CD8-positive, alpha-beta memory T cell (primary cell): ENCODE data around the gene GRIK4. TPM values are rescaled to one million over a fixed set of nuclear protein-coding genes. Genes with fewer than 3 reads are reported as not detected.

Experiments used
- CTCF ChIA-PET: fragments of 350-600 bp; sonication (Branson Sonifier 250); formaldehyde crosslinking; loops from one replicate; lab custom pipeline; 2021; ENCODE audit warnings: antibody characterized with exemption; lab: Charles Lee
- POLR2A ChIA-PET: fragments of 350-600 bp; sonication (Branson Sonifier 250); formaldehyde crosslinking; loops from one replicate; lab custom pipeline; 2021; ENCODE audit warnings: antibody characterized with exemption; lab: Charles Lee
- DNase-seq, 5 donors: peaks; one replicate each; pipeline versions ENCODE4 v3.0.0 to v3.0.0-alpha.2; 2020 to 2022; ENCODE audit warnings: mixed read lengths in 1 of 5
- H3K27ac ChIP-seq: one replicate; pipeline ENCODE4 v1.7.0; 2013; ENCODE audit warnings: low read depth, mild to moderate bottlenecking, low read length, moderate library complexity
- H3K27me3 ChIP-seq: 2 replicates; pipeline ENCODE4 v1.7.0; 2013; ENCODE audit warnings: low read length, mild to moderate bottlenecking; ENCODE audit not compliant: insufficient read depth, poor library complexity, severe bottlenecking
- H3K36me3 ChIP-seq: 2 replicates; pipeline ENCODE4 v1.7.0; 2013; ENCODE audit warnings: mild to moderate bottlenecking, low read length, moderate library complexity; ENCODE audit not compliant: insufficient read depth
- H3K4me1 ChIP-seq: 2 replicates; pipeline ENCODE4 v1.7.0; 2013; ENCODE audit warnings: mild to moderate bottlenecking, low read length, moderate library complexity; ENCODE audit not compliant: insufficient read depth
- H3K4me3 ChIP-seq: 2 replicates; pipeline ENCODE4 v1.7.0; 2013; ENCODE audit warnings: mild to moderate bottlenecking, low read length
- H3K9me3 ChIP-seq: 2 replicates; pipeline ENCODE4 v1.7.0; 2013; ENCODE audit warnings: mild to moderate bottlenecking, low read length
- H3K27ac Mint-ChIP-seq, 8 donors: one replicate each; pipeline ENCODE4 v1.8.0; 2020 to 2021; ENCODE audit warnings: mixed read lengths in 8 of 8, mild to moderate bottlenecking in 6 of 8, inconsistent platforms in 3 of 8, moderate library complexity in 3 of 8
- H3K27me3 Mint-ChIP-seq, 2 donors: one replicate each; pipeline ENCODE4 v1.8.0; 2020 to 2021; ENCODE audit warnings: mixed read lengths in 2 of 2, mild to moderate bottlenecking in 1 of 2, moderate library complexity in 1 of 2
- H3K36me3 Mint-ChIP-seq, 3 donors: one replicate each; pipeline ENCODE4 v1.8.0; 2020 to 2021; ENCODE audit warnings: mixed read lengths in 3 of 3, inconsistent platforms in 1 of 3, mild to moderate bottlenecking in 1 of 3
- H3K4me1 Mint-ChIP-seq, 3 donors: one replicate each; pipeline ENCODE4 v1.8.0; 2020 to 2021; ENCODE audit warnings: mixed read lengths in 3 of 3, inconsistent platforms in 1 of 3, mild to moderate bottlenecking in 1 of 3
- H3K4me3 Mint-ChIP-seq, 7 donors: one replicate each; pipeline ENCODE4 v1.8.0; 2020 to 2021; ENCODE audit warnings: mixed read lengths in 7 of 7, mild to moderate bottlenecking in 6 of 7, moderate library complexity in 4 of 7, inconsistent platforms in 2 of 7
- H3K9me3 Mint-ChIP-seq, 5 donors: one replicate each; pipeline ENCODE4 v1.8.0; 2020 to 2022; ENCODE audit warnings: mixed read lengths in 5 of 5, mild to moderate bottlenecking in 3 of 5, moderate library complexity in 2 of 5, inconsistent platforms in 1 of 5
- polyA plus RNA-seq: library from polyadenylated mRNA; unstranded; fragments of 300-500 nt; fragmentation: Illumina TruSeq; gene quantifications from one replicate; pipeline ENCODE4 v1.2.3, GENCODE V29; 2021
- total RNA-seq, 2 experiments: library from RNA; stranded (reverse); gene quantifications; one replicate each; pipeline ENCODE4 v1.2.3, GENCODE V29; 2021

The GRIK4 gene
- total and polyA plus RNA-seq, 3 experiments from 2014 or later, result 0.07 TPM; not detected in 2

DNA sequence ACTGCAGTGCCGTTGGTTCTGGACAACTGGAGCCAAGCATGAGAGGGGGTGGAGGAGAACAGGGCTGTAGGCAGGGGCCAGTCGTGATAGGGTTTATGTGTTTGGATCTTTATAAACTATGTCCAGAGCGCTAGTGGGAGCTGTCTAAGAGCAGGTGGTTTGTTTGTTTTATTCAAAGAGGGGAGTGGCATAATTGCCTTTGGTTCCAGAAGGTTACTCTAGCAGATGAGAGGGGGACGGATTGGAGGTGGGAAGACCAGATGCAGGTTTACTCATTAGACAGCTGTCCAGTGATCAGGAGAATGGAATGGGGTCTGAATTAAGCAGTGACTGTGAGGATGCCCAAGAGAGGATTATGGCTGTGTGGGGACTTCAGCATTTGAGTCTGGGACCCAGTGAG lies 403.1 kb downstream of the GRIK4 start:
- no peak overlapping the region for H3K4me3 Mint-ChIP-seq
- ChIA-PET CTCF (no interaction called here), POLR2A (no interaction called here)
- no peaks in the 10 kb centered on the region for H3K27me3 ChIP-seq
- peaks cover 0 to 20% (median 0%) of the 10 kb centered on the region in 3 donors for H3K4me1 Mint-ChIP-seq
- H3K4me3 ChIP-seq, result no peak overlapping the region
- H3K27ac ChIP-seq, result no peak overlapping the region
- H3K4me1 ChIP-seq, result no peaks in the 10 kb centered on the region
- no peaks in the 10 kb centered on the region for H3K36me3 Mint-ChIP-seq
- DNase-seq, result no peak
- no peaks in the 10 kb centered on the region for H3K9me3 Mint-ChIP-seq
- H3K27me3 Mint-ChIP-seq, result peaks cover 3 to 12% of the 10 kb centered on the region in 2 donors
- H3K36me3 ChIP-seq, result no peaks in the 10 kb centered on the region
- H3K9me3 ChIP-seq, result no peaks in the 10 kb centered on the region
- H3K27ac Mint-ChIP-seq, result no peak overlapping the region

DNA sequence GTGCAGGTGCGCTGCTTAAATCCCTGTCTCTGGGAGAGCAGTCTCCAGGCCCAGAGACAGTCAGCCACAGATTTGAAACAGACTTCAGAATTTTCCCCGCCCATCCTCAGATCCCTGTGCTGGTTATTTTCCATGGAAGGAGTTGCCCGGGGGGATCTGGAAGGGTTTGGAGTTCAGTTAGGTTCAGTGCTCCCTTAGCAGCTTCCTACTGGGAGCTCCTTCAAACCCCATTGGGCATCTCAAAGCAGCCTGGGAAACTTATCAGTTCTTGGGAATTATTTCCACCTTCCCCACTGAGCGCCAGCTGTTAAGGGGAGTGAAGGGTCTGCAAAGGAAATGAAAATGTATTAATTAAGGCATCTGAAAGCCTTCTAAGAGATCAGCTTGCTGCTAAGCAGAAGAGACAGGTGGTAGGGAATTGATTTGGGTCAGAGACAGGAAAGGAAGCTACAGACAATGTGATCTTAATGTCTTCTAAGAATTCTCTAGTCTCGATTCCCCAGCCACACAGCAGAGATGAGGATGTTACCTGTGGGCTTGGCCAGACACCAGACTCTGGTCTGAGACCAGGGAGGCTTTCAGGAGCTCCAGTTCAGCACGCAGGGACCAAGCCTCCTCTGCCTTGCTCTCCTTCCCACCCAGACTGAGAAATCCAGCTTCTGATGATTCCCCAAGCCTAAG lies 406.2 kb downstream of the GRIK4 start:
- Mint-ChIP-seq H3K4me3 (no peak overlapping the region), H3K36me3 (no peaks in the 10 kb centered on the region), H3K9me3 (no peaks in the 10 kb centered on the region), H3K27me3 (peaks cover 1 to 6% of the 10 kb centered on the region in 2 donors), H3K4me1 (peaks cover 0 to 6% (median 0%) of the 10 kb centered on the region in 3 donors), H3K27ac (no peak overlapping the region)
- H3K4me3 ChIP-seq, result no peak overlapping the region
- H3K4me1 ChIP-seq, result no peaks in the 10 kb centered on the region
- POLR2A ChIA-PET, result no interaction called here
- no peak overlapping the region for H3K27ac ChIP-seq
- H3K9me3 ChIP-seq, result no peaks in the 10 kb centered on the region
- no peak for DNase-seq
- H3K27me3 ChIP-seq, result no peaks in the 10 kb centered on the region
- CTCF ChIA-PET, result no interaction called here
- no peaks in the 10 kb centered on the region for H3K36me3 ChIP-seq

DNA sequence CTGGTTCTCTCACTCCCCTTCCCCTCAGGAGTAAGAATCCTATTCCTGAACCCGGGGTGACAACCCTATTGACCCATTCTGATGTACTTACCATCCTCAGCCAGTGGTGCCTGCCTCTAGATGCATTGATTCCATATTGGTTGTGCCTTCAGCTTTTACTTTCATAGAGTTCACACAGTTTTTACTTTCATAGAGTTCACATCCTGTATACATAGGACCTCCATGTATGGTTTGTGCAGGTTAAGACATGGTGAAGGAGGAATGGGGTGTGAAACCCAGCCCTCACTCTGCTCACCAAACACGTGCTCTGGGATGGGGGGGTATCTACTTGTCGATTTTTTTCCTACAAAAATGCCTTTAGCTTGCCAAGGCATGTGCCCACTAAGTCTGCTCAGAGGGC lies 406.7 kb downstream of the GRIK4 start:
- peaks cover 1 to 6% of the 10 kb centered on the region in 2 donors for H3K27me3 Mint-ChIP-seq
- CTCF ChIA-PET, result no interaction called here

DNA sequence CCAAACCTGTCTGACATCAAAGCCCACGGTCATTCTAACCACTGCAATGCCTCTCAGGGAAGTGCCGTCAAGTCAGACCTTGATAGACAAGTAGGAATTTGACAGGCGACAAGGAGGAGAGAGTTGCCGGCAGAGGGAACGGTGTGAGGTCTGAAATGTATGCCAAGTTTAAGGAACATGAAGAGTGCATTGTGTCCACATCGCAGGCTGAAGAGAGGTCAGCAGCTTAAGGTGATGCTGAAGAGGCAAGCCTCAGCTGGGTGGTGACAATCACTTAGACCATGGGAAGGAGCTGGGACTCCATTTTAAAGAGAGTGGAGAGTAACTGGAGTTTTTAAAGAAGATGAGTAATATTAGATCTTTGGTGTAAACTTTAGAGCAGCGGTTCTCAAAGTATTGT lies 407.5 kb downstream of the GRIK4 start:
- Histone ChIP-seq H3K36me3 (no peaks in the 10 kb centered on the region), H3K27me3 (no peaks in the 10 kb centered on the region), H3K27ac (no peak overlapping the region), H3K4me1 (no peaks in the 10 kb centered on the region), H3K9me3 (no peaks in the 10 kb centered on the region), H3K4me3 (no peak overlapping the region)
- Mint-ChIP-seq H3K4me3 (no peak overlapping the region), H3K36me3 (no peaks in the 10 kb centered on the region), H3K27ac (no peak overlapping the region), H3K4me1 (peaks cover 0 to 6% (median 0%) of the 10 kb centered on the region in 3 donors), H3K27me3 (peaks cover 1 to 6% of the 10 kb centered on the region in 2 donors), H3K9me3 (no peaks in the 10 kb centered on the region)
- ChIA-PET CTCF (interaction anchor here (1.3 kb wide), 1 partner anchor 14 kb away, joined by 3 read pairs; no protein-coding TSS in a partner anchor), POLR2A (no interaction called here)
- no peak for DNase-seq

More for the DNA sequence above, 406.7 kb downstream of the GRIK4 start:
- Mint-ChIP-seq H3K27ac (no peak overlapping the region), H3K4me3 (no peak overlapping the region), H3K36me3 (no peaks in the 10 kb centered on the region), H3K4me1 (peaks cover 0 to 6% (median 0%) of the 10 kb centered on the region in 3 donors), H3K9me3 (no peaks in the 10 kb centered on the region)
- Histone ChIP-seq H3K27me3 (no peaks in the 10 kb centered on the region), H3K4me1 (no peaks in the 10 kb centered on the region), H3K4me3 (no peak overlapping the region), H3K9me3 (no peaks in the 10 kb centered on the region), H3K27ac (no peak overlapping the region), H3K36me3 (no peaks in the 10 kb centered on the region)
- no peak for DNase-seq
- POLR2A ChIA-PET, result no interaction called here

DNA sequence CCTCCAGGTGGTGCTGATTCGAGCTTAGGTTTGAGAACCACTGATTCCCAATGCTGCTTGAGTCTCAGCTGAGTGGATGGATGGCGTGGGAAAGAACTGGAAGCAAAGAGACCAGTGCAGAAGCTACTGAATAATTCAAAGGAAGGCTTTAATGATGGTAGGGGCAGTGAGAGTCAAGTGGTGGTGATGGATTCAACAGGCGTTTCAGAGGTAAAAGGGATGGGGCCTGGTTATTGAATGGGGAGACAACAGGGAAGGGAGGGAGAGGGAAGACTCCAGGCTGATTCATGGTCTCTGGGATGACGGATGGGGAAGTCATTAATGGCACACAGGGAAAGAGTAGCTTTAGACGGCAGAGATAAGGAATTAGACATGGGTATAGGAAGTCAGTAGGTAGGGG lies 408.0 kb downstream of the GRIK4 start:
- Mint-ChIP-seq H3K27ac (no peak overlapping the region), H3K27me3 (peaks cover 1 to 2% of the 10 kb centered on the region in 2 donors), H3K9me3 (no peaks in the 10 kb centered on the region), H3K36me3 (no peaks in the 10 kb centered on the region), H3K4me1 (peaks cover 0 to 6% (median 0%) of the 10 kb centered on the region in 3 donors), H3K4me3 (no peak overlapping the region)
- Histone ChIP-seq H3K27me3 (no peaks in the 10 kb centered on the region), H3K4me3 (no peak overlapping the region), H3K36me3 (no peaks in the 10 kb centered on the region), H3K9me3 (no peaks in the 10 kb centered on the region), H3K4me1 (no peaks in the 10 kb centered on the region), H3K27ac (no peak overlapping the region)
- ChIA-PET CTCF (interaction anchor here (1.3 kb wide), 1 partner anchor 13 kb away, joined by 3 read pairs; no protein-coding TSS in a partner anchor), POLR2A (no interaction called here)
- DNase-seq, result no peak

DNA sequence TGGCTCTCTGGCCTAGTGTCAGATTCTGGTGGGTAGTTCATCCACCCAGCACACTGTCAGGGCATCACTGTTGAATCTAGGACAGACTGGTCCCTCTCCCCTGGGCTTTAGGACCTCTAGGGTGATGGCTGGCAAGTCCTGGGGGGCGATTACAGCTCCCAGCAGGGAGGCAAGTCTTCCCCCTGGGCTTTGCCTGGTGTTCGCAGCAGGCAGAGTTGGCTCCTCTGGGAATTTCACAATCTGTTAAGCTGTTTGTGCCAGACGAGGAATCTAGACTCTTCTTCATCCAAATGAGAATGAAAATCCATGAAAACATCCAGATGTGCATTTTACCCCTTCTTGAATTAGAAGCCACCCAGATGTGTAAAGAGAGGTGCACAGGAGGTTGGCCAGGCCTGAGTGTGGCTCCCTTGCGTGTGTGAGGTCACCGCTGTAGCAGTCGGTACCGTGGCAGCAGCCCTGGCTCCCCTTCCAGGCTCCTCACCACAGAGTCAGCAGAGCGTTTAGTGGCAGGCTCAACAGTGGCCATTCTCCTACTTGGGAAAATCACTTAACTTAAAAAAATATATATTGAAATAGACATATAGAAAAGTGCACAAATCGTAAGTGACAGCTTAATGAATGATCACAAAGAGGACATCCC lies 412.4 kb downstream of the GRIK4 start:
- Histone ChIP-seq H3K9me3 (no peaks in the 10 kb centered on the region), H3K36me3 (no peaks in the 10 kb centered on the region), H3K4me1 (no peaks in the 10 kb centered on the region), H3K4me3 (no peak overlapping the region), H3K27me3 (no peaks in the 10 kb centered on the region), H3K27ac (no peak overlapping the region)
- Mint-ChIP-seq H3K36me3 (no peaks in the 10 kb centered on the region), H3K4me1 (no peaks in the 10 kb centered on the region), H3K4me3 (no peak overlapping the region), H3K27ac (peak overlapping the region in 1 of 8 donors; percentile 83), H3K27me3 (no peaks in the 10 kb centered on the region), H3K9me3 (no peaks in the 10 kb centered on the region)
- POLR2A ChIA-PET, result no interaction called here
- no peak for DNase-seq
- CTCF ChIA-PET, result no interaction called here

DNA sequence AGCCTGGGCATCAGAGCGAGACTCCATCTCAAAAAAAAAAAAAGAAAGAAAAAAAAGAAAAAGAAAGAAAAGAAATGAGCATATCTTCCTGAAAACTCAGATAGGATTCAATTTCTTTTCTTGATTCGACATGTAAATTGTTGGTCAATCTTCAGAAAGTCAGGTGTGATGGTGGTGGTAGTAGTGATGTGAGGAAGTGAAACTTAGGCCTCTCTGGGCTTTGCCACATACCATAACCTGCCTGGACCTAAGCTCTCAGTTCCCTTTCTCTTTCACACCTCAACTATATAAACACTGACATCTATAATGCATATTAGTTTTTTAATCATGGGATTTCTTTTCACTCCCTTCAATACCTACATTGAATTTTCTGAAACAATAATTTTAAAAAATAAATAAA lies 414.4 kb downstream of the GRIK4 start:
- H3K36me3 ChIP-seq, result no peaks in the 10 kb centered on the region
- no peaks in the 10 kb centered on the region for H3K9me3 ChIP-seq
- no peak for DNase-seq
- ChIA-PET POLR2A (no interaction called here), CTCF (no interaction called here)
- Mint-ChIP-seq H3K36me3 (no peaks in the 10 kb centered on the region), H3K27ac (no peak overlapping the region), H3K4me1 (no peaks in the 10 kb centered on the region), H3K9me3 (no peaks in the 10 kb centered on the region), H3K27me3 (peaks cover 0 to 2% of the 10 kb centered on the region in 2 donors), H3K4me3 (no peak overlapping the region)
- no peaks in the 10 kb centered on the region for H3K27me3 ChIP-seq
- no peak overlapping the region for H3K27ac ChIP-seq
- no peaks in the 10 kb centered on the region for H3K4me1 ChIP-seq
- H3K4me3 ChIP-seq, result no peak overlapping the region

DNA sequence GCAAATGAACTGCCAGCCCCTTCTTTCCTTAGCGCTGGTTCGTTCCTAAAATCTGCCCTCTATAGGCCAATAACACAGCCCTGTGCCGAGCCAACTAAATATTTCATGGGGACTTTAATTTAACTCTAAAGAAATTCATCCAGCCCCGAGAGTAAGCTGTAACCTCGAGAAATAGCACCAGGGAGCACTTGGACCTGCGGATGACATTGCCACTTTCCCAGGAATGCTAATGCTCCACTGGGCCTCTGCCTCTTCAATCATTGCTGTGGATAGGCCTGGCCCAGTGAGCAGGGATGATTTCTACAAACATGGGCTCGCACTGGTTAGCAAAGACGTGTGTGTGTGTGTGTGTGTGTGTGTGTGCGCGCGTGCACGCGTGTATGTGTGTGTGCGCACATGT lies 417.1 kb downstream of the GRIK4 start:
- Histone ChIP-seq H3K36me3 (no peaks in the 10 kb centered on the region), H3K9me3 (no peaks in the 10 kb centered on the region), H3K4me3 (no peak overlapping the region), H3K27me3 (no peaks in the 10 kb centered on the region), H3K4me1 (no peaks in the 10 kb centered on the region), H3K27ac (no peak overlapping the region)
- Mint-ChIP-seq H3K27me3 (peaks cover 7 to 13% of the 10 kb centered on the region in 2 donors), H3K36me3 (no peaks in the 10 kb centered on the region), H3K27ac (no peak overlapping the region), H3K4me3 (no peak overlapping the region), H3K9me3 (no peaks in the 10 kb centered on the region), H3K4me1 (no peaks in the 10 kb centered on the region)
- POLR2A ChIA-PET, result no interaction called here
- DNase-seq, result no peak
- CTCF ChIA-PET, result no interaction called here
